ENCODE measurements around the gene SLC12A7.

- TF ChIP-seq CTCF (IDR thresholded peaks at IDR 0.05) = no peak
- TF ChIP-seq POLR2A (IDR thresholded peaks at IDR 0.05) = no peak
- TF ChIP-seq POLR2AphosphoS5 (IDR thresholded peaks at IDR 0.05) = no peak
These were observed 33.0 kb downstream of the SLC12A7 start for GRCh38 chr5:1078851-1079250.
